SK-N-SH (cell line): ENCODE measurements around the gene ERGIC1. TPM values are rescaled to one million over a fixed set of nuclear protein-coding genes. Genes with fewer than 3 reads are reported as not detected.

ENCODE experiments used
- CTCF ChIA-PET: fragments of 300-600, 350-600 bp; formaldehyde crosslinking; extraction: SDS; loops from one replicate; lab custom pipeline; 2021; lab: Yijun Ruan, JAX
- POLR2A ChIA-PET: fragments of 350-600 bp; sonication (Branson Sonifier 250); formaldehyde crosslinking; extraction: SDS; loops from one replicate; lab custom pipeline; 2020; ENCODE audit warnings: antibody characterized with exemption, inconsistent platforms; lab: Yijun Ruan, JAX
- DNase-seq: peaks from one replicate; pipeline ENCODE4 v3.0.0; 2012
- H2AFZ ChIP-seq: fragments of 200-600 bp; sonication (generic); 2 replicates; pipeline ENCODE4 v1.8.1; 2016; ENCODE audit warnings: antibody characterized with exemption, mild to moderate bottlenecking, low read depth
- H3F3A ChIP-seq: fragments of 200-600 bp; sonication (generic); replicated peaks from 2 replicates; pipeline ENCODE3; 2016; ENCODE audit warnings: antibody characterized with exemption, mild to moderate bottlenecking; ENCODE audit not compliant: insufficient read depth
- H3K27ac ChIP-seq, 2 experiments: fragments of 200-500 bp in 1 of 2; fragments of 200-600 bp in 1 of 2; sonication (Bioruptor generic) in 1 of 2; sonication (generic), shearing (Covaris generic) in 1 of 2; 2 replicates each; pipeline versions ENCODE4 v1.5.1 to v1.6.1; 2014 to 2016; ENCODE audit warnings: low read depth in 2 of 2, inconsistent platforms in 1 of 2, low read length in 1 of 2, mild to moderate bottlenecking in 1 of 2, mixed read lengths in 1 of 2
- H3K27me3 ChIP-seq: fragments of 200-600 bp; sonication (generic), shearing (Covaris generic); 2 replicates; pipeline ENCODE4 v1.6.1; 2016; ENCODE audit warnings: mixed run types; ENCODE audit not compliant: insufficient read depth
- H3K36me3 ChIP-seq, 2 experiments: fragments of 200-500 bp in 1 of 2; fragments of 200-600 bp in 1 of 2; sonication (Bioruptor generic) in 1 of 2; sonication (generic) in 1 of 2; replicated peaks in 1 of 2; 2 replicates each; pipeline versions ENCODE3 to v1.5.1; 2014 to 2016; ENCODE audit warnings: low read length in 1 of 2, mild to moderate bottlenecking in 1 of 2; ENCODE audit not compliant: insufficient read depth in 2 of 2, control insufficient read depth in 1 of 2
- H3K4me1 ChIP-seq, 2 experiments: fragments of 200-500 bp in 1 of 2; fragments of 200-600 bp in 1 of 2; sonication (Bioruptor generic) in 1 of 2; sonication (generic), shearing (Covaris generic) in 1 of 2; 2 replicates each; pipeline versions ENCODE4 v1.5.1 to v1.6.1; 2014 to 2016; ENCODE audit warnings: low read depth in 1 of 2, low read length in 1 of 2, mixed run types in 1 of 2; ENCODE audit not compliant: insufficient read depth in 2 of 2, control insufficient read depth in 1 of 2
- H3K4me2 ChIP-seq: fragments of 200-600 bp; sonication (generic), shearing (Covaris generic); 2 replicates; pipeline ENCODE4 v1.6.1; 2017; ENCODE audit warnings: mixed run types
- H3K4me3 ChIP-seq, 2 experiments: fragments of 200-500 bp in 1 of 2; fragments of 200-600 bp in 1 of 2; sonication (Bioruptor generic) in 1 of 2; sonication (generic), shearing (Covaris generic) in 1 of 2; 2 replicates each; pipeline versions ENCODE4 v1.5.1 to v1.8.1; 2014 to 2016; ENCODE audit warnings: low read depth in 2 of 2, inconsistent platforms in 1 of 2, low read length in 1 of 2, mild to moderate bottlenecking in 1 of 2, mixed read lengths in 1 of 2, moderate library complexity in 1 of 2
- H3K79me2 ChIP-seq: fragments of 200-600 bp; sonication (generic); 2 replicates; pipeline ENCODE4 v1.8.1; 2017; ENCODE audit warnings: mild to moderate bottlenecking; ENCODE audit not compliant: insufficient read depth
- H3K9ac ChIP-seq: fragments of 200-600 bp; sonication (generic); 2 replicates; pipeline ENCODE4 v1.6.1; 2017; ENCODE audit warnings: mixed run types
- H3K9me2 ChIP-seq: fragments of 200-600 bp; sonication (generic); 2 replicates; pipeline ENCODE4 v1.6.1; 2017; ENCODE audit warnings: mixed run types
- H3K9me3 ChIP-seq: fragments of 200-600 bp; sonication (generic); 2 replicates; pipeline ENCODE4 v1.6.1; 2017; ENCODE audit warnings: mixed run types, mild to moderate bottlenecking, moderate library complexity
- H4K20me1 ChIP-seq: fragments of 200-600 bp; sonication (generic); 2 replicates; pipeline ENCODE4 v1.6.1; 2017; ENCODE audit warnings: mild to moderate bottlenecking, mixed run types; ENCODE audit not compliant: insufficient read depth
- CHD2 ChIP-seq: fragments of 150-350 bp; IDR thresholded peaks from 2 replicates; pipeline ENCODE4 v1.6.1; 2018; ENCODE audit warnings: low read length; ENCODE audit not compliant: partially characterized antibody
- CTCF ChIP-seq: fragments of 200-600 bp; sonication (generic); IDR thresholded peaks from 2 replicates; pipeline ENCODE4 v1.6.1; 2017; ENCODE audit warnings: antibody characterized with exemption, mild to moderate bottlenecking, moderate library complexity
- ELF1 ChIP-seq: IDR thresholded peaks from 2 replicates; pipeline ENCODE4 v1.4.0; 2012
- FOSL2 ChIP-seq: IDR thresholded peaks from 2 replicates; pipeline ENCODE4 v1.4.0; 2012; ENCODE audit warnings: low read depth, mild to moderate bottlenecking, moderate library complexity, borderline replicate concordance
- FOXM1 ChIP-seq: IDR thresholded peaks from 2 replicates; pipeline ENCODE4 v1.4.0; 2012; ENCODE audit warnings: low read depth, mild to moderate bottlenecking
- IRF3 ChIP-seq: fragments of 150-350 bp; IDR thresholded peaks from 2 replicates; pipeline ENCODE4 v1.6.1; 2016; ENCODE audit warnings: mild to moderate bottlenecking, low read depth, low read length
- MAX ChIP-seq: IDR thresholded peaks from 2 replicates; pipeline ENCODE4 v1.4.0; 2012; ENCODE audit warnings: low read depth
- RAD21 ChIP-seq: IDR thresholded peaks from 2 replicates; pipeline ENCODE4 v1.6.1; 2012; ENCODE audit warnings: mild to moderate bottlenecking, low read length
- RCOR1 ChIP-seq: fragments of 150-350 bp; IDR thresholded peaks from 2 replicates; pipeline ENCODE4 v1.6.1; 2017; ENCODE audit warnings: antibody characterized with exemption, low read length
- RFX5 ChIP-seq: IDR thresholded peaks from 2 replicates; pipeline ENCODE4 v1.6.1; 2012; ENCODE audit warnings: mild to moderate bottlenecking, improper control_type of control experiment, low read length
- RXRA ChIP-seq: IDR thresholded peaks from 2 replicates; pipeline ENCODE4 v1.4.0; 2012; ENCODE audit warnings: low read depth, mild to moderate bottlenecking, borderline replicate concordance
- SIN3A ChIP-seq: IDR thresholded peaks from 2 replicates; pipeline ENCODE4 v1.6.1; 2012; ENCODE audit warnings: low read depth, mild to moderate bottlenecking, low read length, moderate library complexity, borderline replicate concordance
- TEAD4 ChIP-seq: IDR thresholded peaks from 2 replicates; pipeline ENCODE4 v1.4.0; 2012; ENCODE audit warnings: mild to moderate bottlenecking, borderline replicate concordance; ENCODE audit not compliant: insufficient read depth
- USF1 ChIP-seq: IDR thresholded peaks from 2 replicates; pipeline ENCODE4 v1.4.0; 2012; ENCODE audit warnings: low read depth, borderline replicate concordance
- USF2 ChIP-seq: fragments of 150-350 bp; IDR thresholded peaks from 2 replicates; pipeline ENCODE4 v1.6.1; 2017; ENCODE audit warnings: antibody characterized with exemption, low read length, low read depth, borderline replicate concordance
- YY1 ChIP-seq: IDR thresholded peaks from 2 replicates; pipeline ENCODE4 v1.4.0; 2012; ENCODE audit warnings: low read depth, mild to moderate bottlenecking
- WGBS: methylation state at CpG from one replicate; pipeline ENCODE4 v1.1.6; 2017; ENCODE audit warnings: low lambda C conversion rate; 5-methylcytosine and 5-hydroxymethylcytosine counted together
- polyA plus RNA-seq, 3 experiments: library from polyadenylated mRNA; depleted of rRNA; stranded (reverse); fragments of >200 nt; gene quantifications; 2 replicates each; pipeline ENCODE4 v1.2.3, GENCODE V29; 2012

ERGIC1 gene
- polyA plus RNA-seq, 1 of the 3 experiments (the other 2 are of a cell fraction): 101 TPM

GRCh38 chr5:172854451-172854871, 20.4 kb downstream of the ERGIC1 start:
- Histone ChIP-seq H4K20me1 (no peaks in the 10 kb centered on the region), H3K9me3 (no peaks in the 10 kb centered on the region), H3K9me2 (no peaks in the 10 kb centered on the region), H3K4me3 (no peak overlapping the region), H2AFZ (no peak overlapping the region), H3K4me2 (no peak overlapping the region), H3F3A (no peaks in the 10 kb centered on the region), H3K4me1 (peaks cover 15 to 22% of the 10 kb centered on the region in 2 experiments; a peak in 2 of 4 replicates), H3K27ac (no peak overlapping the region), H3K9ac (no peak overlapping the region), H3K36me3 (peaks cover 0 to 7% of the 10 kb centered on the region in 2 experiments), H3K79me2 (peaks cover 86% of the 10 kb centered on the region), H3K27me3 (no peaks in the 10 kb centered on the region)
- no peak for DNase-seq
- TF ChIP-seq USF1 (no peak), SIN3A (no peak), MAX (no peak), RCOR1 (no peak), IRF3 (no peak), ELF1 (no peak), RAD21 (no peak)
- ChIA-PET CTCF (interaction anchor here (1.0 kb wide), 1 partner anchor 82 kb away, joined by 3 read pairs; no protein-coding TSS in a partner anchor), POLR2A (interaction anchor here (0.6 kb wide), 1 partner anchor 83 kb away, joined by 3 read pairs; the partner anchor contains the start of gene DUSP1)
- WGBS: 86% methylated on average over 9 of the region's 12 CpGs

GRCh38 chr5:172854971-172855370, 20.9 kb downstream of the ERGIC1 start:
- no peak for DNase-seq
- TF ChIP-seq RXRA: no peak
- no peak for TF ChIP-seq USF2
- no peak for TF ChIP-seq ELF1
- TF ChIP-seq FOXM1: no peak
- TF ChIP-seq TEAD4: no peak
- TF ChIP-seq RFX5: no peak
- TF ChIP-seq YY1: no peak
- no peak for TF ChIP-seq USF1
- no peak for TF ChIP-seq CTCF
- no peak for TF ChIP-seq CHD2
- no peak for TF ChIP-seq FOSL2
- TF ChIP-seq, all 33 proteins: peak for 0
- Histone ChIP-seq H3K4me2 (no peak overlapping the region), H3K4me3 (no peak overlapping the region), H3K79me2 (peaks cover 86% of the 10 kb centered on the region), H3K27ac (peak overlapping the region in 1 of 2 experiments; percentile 41; a peak in 1 of 4 replicates), H2AFZ (no peak overlapping the region), H3K36me3 (peaks cover 0 to 7% of the 10 kb centered on the region in 2 experiments), H3K9me3 (no peaks in the 10 kb centered on the region), H3K9me2 (no peaks in the 10 kb centered on the region), H4K20me1 (no peaks in the 10 kb centered on the region), H3K27me3 (no peaks in the 10 kb centered on the region), H3K9ac (no peak overlapping the region), H3F3A (no peaks in the 10 kb centered on the region), H3K4me1 (peaks cover 16 to 22% of the 10 kb centered on the region in 2 experiments; a peak in 2 of 4 replicates)
- ChIA-PET POLR2A (no interaction called here), CTCF (interaction anchor here (1.0 kb wide), 1 partner anchor 83 kb away, joined by 3 read pairs; no protein-coding TSS in a partner anchor)
- WGBS: 94% methylated on average over 3 of the region's 5 CpGs
